SK-N-MC (cell line): ENCODE measurements around the gene CFAP299.

Experiments used
- EZH2 ChIP-seq: fragments of 200-600 bp; sonication (generic); IDR thresholded peaks from one replicate; pipeline ENCODE4 v1.6.1; 2017; ENCODE audit warnings: antibody characterized with exemption
- FOXP2 ChIP-seq: optimal IDR thresholded peaks from 2 replicates; pipeline ENCODE3; 2011; ENCODE audit warnings: mild to moderate bottlenecking, moderate library complexity; ENCODE audit not compliant: insufficient read depth; ENCODE audit errors: extremely low read length, control extremely low read depth
- POLR2AphosphoS5 ChIP-seq: IDR thresholded peaks from 2 replicates; pipeline ENCODE4 v1.6.1; 2012; ENCODE audit warnings: mild to moderate bottlenecking, low read depth, low read length, borderline replicate concordance

GRCh38 chr4:80568891-80569290 is 233.4 kb downstream of the CFAP299 start:
- no peak for TF ChIP-seq FOXP2
- TF ChIP-seq EZH2, result no peak
- no peak for TF ChIP-seq POLR2AphosphoS5
